Transverse colon (tissue), 4 donors: ENCODE data around the gene SAMD15.

Experiments used
- EP300 ChIP-seq: sonication (generic); formaldehyde crosslinking; IDR thresholded peaks from one replicate; pipeline ENCODE4 v1.6.1; 2017; ENCODE audit warnings: antibody characterized with exemption, low read depth
- POLR2A ChIP-seq: fragments of 450-650 bp; IDR thresholded peaks from one replicate; pipeline ENCODE4 v1.6.1; 2016; ENCODE audit warnings: antibody characterized with exemption, mild to moderate bottlenecking, moderate library complexity
- POLR2AphosphoS5 ChIP-seq, 3 donors: sonication (generic); formaldehyde crosslinking; IDR thresholded peaks; one replicate each; pipeline ENCODE4 v1.6.1; 2016; ENCODE audit warnings: antibody characterized with exemption in 3 of 3
- TF ChIP-seq, protein P1 (sequence below), 5 experiments: fragments of 200-600 bp in 3 of 5; fragments of 450-650 bp in 2 of 5; sonication (generic) in 3 of 5; IDR thresholded peaks; 1 replicate in 2 of 5; 2 replicates in 3 of 5; pipeline ENCODE4 v1.5.1; 2016 to 2017; ENCODE audit warnings: antibody characterized with exemption in 5 of 5, inconsistent platforms in 3 of 5, mild to moderate bottlenecking in 2 of 5, moderate library complexity in 1 of 5

DNA sequence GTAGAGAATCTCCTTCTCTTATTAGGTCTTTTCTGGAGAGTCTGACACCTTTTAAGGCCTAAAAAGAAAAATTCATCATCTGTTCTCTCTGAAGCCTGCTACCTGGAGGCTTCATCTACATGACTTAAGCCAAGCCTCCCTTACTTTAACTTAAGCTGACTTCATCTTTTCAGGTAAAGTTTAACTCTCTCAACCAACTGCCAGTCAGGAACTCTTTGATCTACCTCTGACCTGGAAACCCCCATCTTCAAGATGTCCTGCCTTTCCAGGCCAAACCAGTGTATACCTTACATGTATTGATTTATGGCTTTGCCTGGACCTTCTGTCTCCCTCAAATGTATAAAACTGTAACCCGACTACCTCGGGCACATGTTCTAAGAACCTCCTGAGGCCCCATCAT lies 38.9 kb upstream of the SAMD15 start:
- TF ChIP-seq, protein P1, sequence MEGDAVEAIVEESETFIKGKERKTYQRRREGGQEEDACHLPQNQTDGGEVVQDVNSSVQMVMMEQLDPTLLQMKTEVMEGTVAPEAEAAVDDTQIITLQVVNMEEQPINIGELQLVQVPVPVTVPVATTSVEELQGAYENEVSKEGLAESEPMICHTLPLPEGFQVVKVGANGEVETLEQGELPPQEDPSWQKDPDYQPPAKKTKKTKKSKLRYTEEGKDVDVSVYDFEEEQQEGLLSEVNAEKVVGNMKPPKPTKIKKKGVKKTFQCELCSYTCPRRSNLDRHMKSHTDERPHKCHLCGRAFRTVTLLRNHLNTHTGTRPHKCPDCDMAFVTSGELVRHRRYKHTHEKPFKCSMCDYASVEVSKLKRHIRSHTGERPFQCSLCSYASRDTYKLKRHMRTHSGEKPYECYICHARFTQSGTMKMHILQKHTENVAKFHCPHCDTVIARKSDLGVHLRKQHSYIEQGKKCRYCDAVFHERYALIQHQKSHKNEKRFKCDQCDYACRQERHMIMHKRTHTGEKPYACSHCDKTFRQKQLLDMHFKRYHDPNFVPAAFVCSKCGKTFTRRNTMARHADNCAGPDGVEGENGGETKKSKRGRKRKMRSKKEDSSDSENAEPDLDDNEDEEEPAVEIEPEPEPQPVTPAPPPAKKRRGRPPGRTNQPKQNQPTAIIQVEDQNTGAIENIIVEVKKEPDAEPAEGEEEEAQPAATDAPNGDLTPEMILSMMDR (IDR thresholded peaks at IDR 0.05): no peak
- TF ChIP-seq POLR2A (no peak), POLR2AphosphoS5 (IDR thresholded peaks at IDR 0.05) (no peak), EP300 (no peak)
